ENCODE data around the gene NELFE. TPM values are rescaled to one million over a fixed set of nuclear protein-coding genes. Genes with fewer than 3 reads are reported as not detected.

NELFE gene
- total RNA-seq, 1 donor from 2014 or later: 57.9 TPM

DNA sequence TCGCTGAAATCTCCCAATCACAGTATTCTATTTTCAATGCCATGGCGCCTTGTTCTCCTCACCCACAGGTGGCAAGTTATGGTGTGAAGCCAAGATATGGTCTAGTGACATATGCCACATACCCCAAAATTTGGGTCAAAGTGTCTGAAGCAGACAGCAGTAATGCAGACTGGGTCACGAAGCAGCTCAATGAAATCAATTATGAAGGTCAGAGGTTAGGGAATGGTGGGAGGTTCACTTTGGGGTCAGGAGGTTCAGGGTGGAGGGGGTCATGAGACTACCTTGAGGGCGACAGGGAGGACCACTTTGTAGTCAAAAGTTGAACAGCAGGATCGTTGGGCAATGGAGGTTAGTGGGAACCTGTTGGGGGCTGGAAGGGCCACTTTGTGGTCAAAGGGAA, 10.5 kb downstream of the NELFE start:
- Mint-ChIP-seq H3K4me3 (no peak overlapping the region), H3K27me3 (peaks cover 14% of the 10 kb centered on the region), H3K4me1 (no peaks in the 10 kb centered on the region), H3K36me3 (ENCODE audit: low read depth) (peaks cover 19% of the 10 kb centered on the region), H3K27ac (no peak overlapping the region), H3K9me3 (no peaks in the 10 kb centered on the region)
- ATAC-seq (ENCODE audit: low read depth) (no peak), DNase-seq (no peak)
- ChIA-PET POLR2A (no interaction called here), CTCF (no interaction called here)
- TF ChIP-seq CTCF (IDR thresholded peaks at IDR 0.05): no peak
- intact Hi-C loops (cut with micrococcal nuclease): no loop called here

GRCh38 chr6:31947864-31948263, 10.9 kb downstream of the NELFE start:
- no peak overlapping the region for H3K4me3 Mint-ChIP-seq
- no peak for DNase-seq
- ChIA-PET CTCF (no interaction called here), POLR2A (no interaction called here)
- H3K27me3 Mint-ChIP-seq: peaks cover 14% of the 10 kb centered on the region
- H3K4me1 Mint-ChIP-seq: no peaks in the 10 kb centered on the region
- no peak for TF ChIP-seq CTCF (IDR thresholded peaks at IDR 0.05)
- intact Hi-C loops (cut with micrococcal nuclease): no loop called here
- H3K9me3 Mint-ChIP-seq: no peaks in the 10 kb centered on the region
- ATAC-seq (ENCODE audit: low read depth): no peak
- H3K36me3 Mint-ChIP-seq (ENCODE audit: low read depth): peaks cover 14% of the 10 kb centered on the region
- H3K27ac Mint-ChIP-seq: no peak overlapping the region

GRCh38 chr6:31947070-31947675, 11.6 kb downstream of the NELFE start:
- intact Hi-C loops (cut with micrococcal nuclease): no loop called here
- no peak overlapping the region for H3K4me3 Mint-ChIP-seq
- no peaks in the 10 kb centered on the region for H3K9me3 Mint-ChIP-seq
- ATAC-seq (ENCODE audit: low read depth): no peak
- no peak for TF ChIP-seq CTCF (IDR thresholded peaks at IDR 0.05)
- CTCF ChIA-PET: no interaction called here
- H3K4me1 Mint-ChIP-seq: no peaks in the 10 kb centered on the region
- DNase-seq: no peak
- POLR2A ChIA-PET: no interaction called here
- peaks cover 21% of the 10 kb centered on the region for H3K27me3 Mint-ChIP-seq
- H3K36me3 Mint-ChIP-seq (ENCODE audit: low read depth): peaks cover 7% of the 10 kb centered on the region
- no peak overlapping the region for H3K27ac Mint-ChIP-seq

DNA sequence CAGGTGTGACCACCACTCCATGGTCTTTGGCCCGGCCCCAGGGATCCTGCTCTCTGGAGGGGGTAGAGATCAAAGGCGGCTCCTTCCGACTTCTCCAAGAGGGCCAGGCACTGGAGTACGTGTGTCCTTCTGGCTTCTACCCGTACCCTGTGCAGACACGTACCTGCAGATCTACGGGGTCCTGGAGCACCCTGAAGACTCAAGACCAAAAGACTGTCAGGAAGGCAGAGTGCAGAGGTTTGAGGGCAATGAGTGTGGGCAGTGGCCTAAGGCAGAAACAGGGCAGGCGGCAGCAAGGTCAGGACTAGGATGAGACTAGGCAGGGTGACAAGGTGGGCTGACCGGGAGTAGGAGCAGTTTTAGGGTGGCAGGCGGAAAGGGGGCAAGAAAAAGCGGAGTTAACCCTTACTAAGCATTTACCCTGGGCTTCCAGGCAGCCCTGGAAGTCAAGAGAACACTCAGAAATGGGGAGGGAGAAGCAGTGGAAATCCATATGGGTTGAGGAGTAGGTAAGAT, 12.3 kb downstream of the NELFE start:
- no peak for TF ChIP-seq CTCF (IDR thresholded peaks at IDR 0.05)
- POLR2A ChIA-PET: no interaction called here

DNA sequence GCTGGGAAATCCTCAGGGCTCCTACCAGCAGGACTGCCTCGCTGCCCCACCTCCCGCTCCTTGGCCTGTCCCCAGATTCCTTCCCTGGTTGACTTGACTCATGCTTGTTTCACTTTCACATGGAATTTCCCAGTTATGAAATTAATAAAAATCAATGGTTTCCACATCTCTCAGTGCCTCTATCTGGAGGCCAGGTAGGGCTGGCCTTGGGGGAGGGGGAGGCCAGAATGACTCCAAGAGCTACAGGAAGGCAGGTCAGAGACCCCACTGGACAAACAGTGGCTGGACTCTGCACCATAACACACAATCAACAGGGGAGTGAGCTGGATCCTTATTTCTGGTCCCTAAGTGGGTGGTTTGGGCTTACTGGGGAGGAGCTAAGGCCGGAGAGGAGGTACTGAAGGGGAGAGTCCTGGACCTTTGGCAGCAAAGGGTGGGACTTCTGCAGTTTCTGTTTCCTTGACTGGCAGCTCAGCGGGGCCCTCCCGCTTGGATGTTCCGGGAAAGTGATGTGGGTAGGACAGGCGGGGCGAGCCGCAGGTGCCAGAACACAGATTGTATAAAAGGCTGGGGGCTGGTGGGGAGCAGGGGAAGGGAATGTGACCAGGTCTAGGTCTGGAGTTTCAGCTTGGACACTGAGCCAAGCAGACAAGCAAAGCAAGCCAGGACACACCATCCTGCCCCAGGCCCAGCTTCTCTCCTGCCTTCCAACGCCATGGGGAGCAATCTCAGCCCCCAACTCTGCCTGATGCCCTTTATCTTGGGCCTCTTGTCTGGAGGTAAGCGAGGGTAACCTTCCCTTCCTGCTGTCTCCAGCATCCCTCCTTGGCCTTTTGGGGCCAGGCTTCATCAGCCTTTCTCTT, 13.0 kb downstream of the NELFE start, which contains the start of gene CFB:
Gene CFB, plus strand, starts transcription at position 589 of the 863 bp plus-strand sequence. Its CDS starts 127 bp downstream, at position 716.
- Mint-ChIP-seq H3K27me3 (peaks cover 23% of the 10 kb centered on the region), H3K4me3 (no peak within 1 kb of the TSS), H3K36me3 (ENCODE audit: low read depth) (no peaks in the 10 kb centered on the region), H3K4me1 (no peaks in the 10 kb centered on the region), H3K27ac (no peak within 1 kb of the TSS), H3K9me3 (no peaks in the 10 kb centered on the region)
- DNase-seq: no peak
- no peak for ATAC-seq (ENCODE audit: low read depth)
- no peak for TF ChIP-seq CTCF (IDR thresholded peaks at IDR 0.05)
- POLR2A ChIA-PET: no interaction called here
- CTCF ChIA-PET: no interaction called here
- intact Hi-C loops (cut with micrococcal nuclease): no loop called here

More for the DNA sequence above, 12.3 kb downstream of the NELFE start:
- DNase-seq (no peak), ATAC-seq (ENCODE audit: low read depth) (no peak)
- Mint-ChIP-seq H3K4me1 (no peaks in the 10 kb centered on the region), H3K36me3 (ENCODE audit: low read depth) (peaks cover 3% of the 10 kb centered on the region), H3K27ac (no peak overlapping the region), H3K4me3 (no peak overlapping the region), H3K9me3 (no peaks in the 10 kb centered on the region), H3K27me3 (peaks cover 23% of the 10 kb centered on the region)
- CTCF ChIA-PET: no interaction called here
- intact Hi-C loops (cut with micrococcal nuclease): no loop called here

All from activated B cell treated with CpG ODN at 0.5 μM for 24 hours (primary cell).